CD14-positive monocyte (primary cell): ENCODE data around the gene FRG1. TPM values are rescaled to one million over a fixed set of nuclear protein-coding genes. Genes with fewer than 3 reads are reported as not detected.
"Not testable (repeated sequence)": the region's sequence is repeated elsewhere in the genome, so short reads cannot be mapped to it uniquely, and the experiment has no call there.

Experiments
- DNase-seq, 3 donors: peaks; one replicate each; pipeline ENCODE4 v3.0.0-alpha.2; 2011 to 2022
- H2AFZ ChIP-seq: 2 replicates; pipeline ENCODE4 v1.6.0; 2012; ENCODE audit warnings: mild to moderate bottlenecking, low read depth, low read length, inconsistent platforms; ENCODE audit not compliant: insufficient read depth, poor library complexity, severe bottlenecking
- H3K27ac ChIP-seq, 2 donors: 1 replicate in 1 of 2; 2 replicates in 1 of 2; pipeline ENCODE4 v1.5.1; 2012 to 2013; ENCODE audit warnings: low read length in 2 of 2, control low read depth in 1 of 2, inconsistent platforms in 1 of 2, low read depth in 1 of 2, mild to moderate bottlenecking in 1 of 2
- H3K27me3 ChIP-seq, 2 donors: one replicate each; pipeline versions ENCODE4 v1.6.0 to v1.6.1; 2011 to 2013; ENCODE audit warnings: low read length in 2 of 2; ENCODE audit not compliant: control insufficient read depth in 2 of 2, insufficient read depth in 2 of 2
- H3K36me3 ChIP-seq, 2 donors: replicated peaks in 1 of 2; 1 replicate in 1 of 2; 2 replicates in 1 of 2; pipeline versions ENCODE4 v1.5.1 to v1.6.1; 2012 to 2013; ENCODE audit warnings: low read length in 2 of 2, control low read depth in 1 of 2, inconsistent platforms in 1 of 2, mild to moderate bottlenecking in 1 of 2; ENCODE audit not compliant: insufficient read depth in 2 of 2, control insufficient read depth in 1 of 2
- H3K4me1 ChIP-seq, 2 donors: 1 replicate in 1 of 2; 2 replicates in 1 of 2; pipeline versions ENCODE4 v1.5.1 to v1.6.1; 2012 to 2013; ENCODE audit warnings: low read length in 2 of 2, control low read depth in 1 of 2, inconsistent platforms in 1 of 2, mild to moderate bottlenecking in 1 of 2, moderate library complexity in 1 of 2; ENCODE audit not compliant: insufficient read depth in 2 of 2, control insufficient read depth in 1 of 2
- H3K4me2 ChIP-seq: replicated peaks from 2 replicates; pipeline ENCODE3; 2012; ENCODE audit warnings: low read length, moderate library complexity, mild to moderate bottlenecking; ENCODE audit not compliant: poor library complexity, severe bottlenecking; ENCODE audit errors: extremely low read depth
- H3K4me3 ChIP-seq, 3 experiments: fragments of 200-600 bp in 1 of 3; sonication (generic) in 1 of 3; replicated peaks in 1 of 3; 1 replicate in 2 of 3; 2 replicates in 1 of 3; pipeline ENCODE4 v1.5.1; 2011 to 2013; ENCODE audit warnings: low read length in 3 of 3, mild to moderate bottlenecking in 3 of 3, control low read depth in 2 of 3, low read depth in 2 of 3, inconsistent platforms in 1 of 3, moderate library complexity in 1 of 3
- H3K79me2 ChIP-seq: 2 replicates; pipeline ENCODE4 v1.6.0; 2012; ENCODE audit warnings: mild to moderate bottlenecking, control low read depth, inconsistent platforms, low read length, moderate library complexity; ENCODE audit not compliant: insufficient read depth
- H3K9ac ChIP-seq: 2 replicates; pipeline ENCODE4 v1.6.0; 2017; ENCODE audit warnings: low read length, mild to moderate bottlenecking; ENCODE audit not compliant: insufficient read depth, poor library complexity, severe bottlenecking
- H3K9me3 ChIP-seq, 2 donors: replicated peaks in 1 of 2; 1 replicate in 1 of 2; 2 replicates in 1 of 2; pipeline versions ENCODE4 v1.5.1 to v1.6.1; 2012 to 2013; ENCODE audit warnings: low read length in 2 of 2, control low read depth in 1 of 2; ENCODE audit not compliant: control insufficient read depth in 1 of 2, insufficient read depth in 1 of 2
- H4K20me1 ChIP-seq: 2 replicates; pipeline ENCODE4 v1.6.0; 2012; ENCODE audit warnings: mild to moderate bottlenecking, low read length, control low read depth, moderate library complexity; ENCODE audit not compliant: insufficient read depth
- H3K27ac Mint-ChIP-seq, 7 donors: one replicate each; pipeline ENCODE4 v1.8.0; 2020; ENCODE audit warnings: mild to moderate bottlenecking in 7 of 7, mixed read lengths in 7 of 7, moderate library complexity in 6 of 7, inconsistent platforms in 2 of 7
- H3K27me3 Mint-ChIP-seq, 3 donors: one replicate each; pipeline ENCODE4 v1.8.0; 2021 to 2022; ENCODE audit warnings: low read depth in 3 of 3, mild to moderate bottlenecking in 3 of 3, mixed read lengths in 3 of 3, moderate library complexity in 3 of 3, inconsistent platforms in 1 of 3
- H3K36me3 Mint-ChIP-seq, 2 donors: one replicate each; pipeline ENCODE4 v1.8.0; 2020; ENCODE audit warnings: mixed read lengths in 2 of 2, inconsistent platforms in 1 of 2, mild to moderate bottlenecking in 1 of 2
- H3K4me1 Mint-ChIP-seq: one replicate; pipeline ENCODE4 v1.8.0; 2020; ENCODE audit warnings: mild to moderate bottlenecking, mixed read lengths
- H3K4me3 Mint-ChIP-seq, 2 donors: one replicate each; pipeline ENCODE4 v1.8.0; 2020; ENCODE audit warnings: mild to moderate bottlenecking in 2 of 2, mixed read lengths in 2 of 2, moderate library complexity in 1 of 2
- H3K9me3 Mint-ChIP-seq, 7 donors: one replicate each; pipeline ENCODE4 v1.8.0; 2020 to 2022; ENCODE audit warnings: mixed read lengths in 7 of 7, mild to moderate bottlenecking in 6 of 7, moderate library complexity in 6 of 7, inconsistent platforms in 2 of 7
- CTCF ChIP-seq: fragments of 200-600 bp; IDR thresholded peaks from one replicate; pipeline ENCODE4 v1.8.0; 2022; ENCODE audit warnings: antibody characterized with exemption, mild to moderate bottlenecking
- WGBS: methylation state at CpG from one replicate; pipeline ENCODE4 v1.1.5; 2013; ENCODE audit warnings: missing lambda C conversion rate; ENCODE audit not compliant: insufficient coverage; 5-methylcytosine and 5-hydroxymethylcytosine counted together
- intact Hi-C, 2 donors: fragments of 100-400 bp; cut with micrococcal nuclease; formaldehyde crosslinking; loops; one replicate each; pipeline versions ENCODE4 v1.15.0 to v1.15.1; 2023
- polyA plus RNA-seq, 3 donors: library from polyadenylated mRNA; depleted of rRNA in 1 of 3; unstranded in 2 of 3; stranded (reverse) in 1 of 3; fragments of 300-500 nt in 2 of 3; fragments of >200 nt in 1 of 3; fragmentation: Illumina TruSeq in 2 of 3; gene quantifications; 1 replicate in 2 of 3; 2 replicates in 1 of 3; pipeline ENCODE4 v1.2.3, GENCODE V29; 2012 to 2021

The FRG1 gene
- polyA plus RNA-seq, 3 donors, result 26.0 to 46.0 (median 45.8) TPM

GRCh38 chr4:189904420-189905027, 36.1 kb upstream of the FRG1 start:
- H3K4me1 Mint-ChIP-seq, H3K4me3 Mint-ChIP-seq, H3K27me3 ChIP-seq, intact Hi-C loops, H3K4me1 ChIP-seq, H3K9ac ChIP-seq, H2AFZ ChIP-seq, H3K27ac Mint-ChIP-seq, H3K4me2 ChIP-seq, H3K27me3 Mint-ChIP-seq, H4K20me1 ChIP-seq, H3K79me2 ChIP-seq, H3K4me3 ChIP-seq, H3K9me3 ChIP-seq, H3K36me3 Mint-ChIP-seq, H3K9me3 Mint-ChIP-seq, H3K27ac ChIP-seq, H3K36me3 ChIP-seq: not testable (repeated sequence)
- DNase-seq, result peak; percentile 17 to 46 (median 40)
- WGBS, result 42% methylated on average over 4 of the region's 6 CpGs
- peak; percentile 76 for TF ChIP-seq CTCF

GRCh38 chr4:189912170-189912569, 28.5 kb upstream of the FRG1 start:
- Histone ChIP-seq H3K4me2 (no peak overlapping the region), H3K36me3 (no peaks in the 10 kb centered on the region), H3K4me3 (no peak overlapping the region), H3K4me1 (no peaks in the 10 kb centered on the region), H3K27ac (no peak overlapping the region), H3K9me3 (peaks cover 0 to 9% of the 10 kb centered on the region in 2 donors), H3K27me3 (no peaks in the 10 kb centered on the region), H4K20me1 (no peaks in the 10 kb centered on the region), H3K9ac (no peak overlapping the region), H3K79me2 (no peaks in the 10 kb centered on the region), H2AFZ (no peak overlapping the region)
- intact Hi-C loops, result no loop called here
- WGBS, result no CpG with 5 or more reads among the region's 6 CpGs
- peak; percentile 64 for TF ChIP-seq CTCF
- DNase-seq, result no peak
- H3K9me3 Mint-ChIP-seq, result peaks cover 3 to 14% (median 10%) of the 10 kb centered on the region in 7 donors
- H3K4me3 Mint-ChIP-seq, result no peak overlapping the region
- no peaks in the 10 kb centered on the region for H3K4me1 Mint-ChIP-seq
- no peaks in the 10 kb centered on the region for H3K36me3 Mint-ChIP-seq
- no peak overlapping the region for H3K27ac Mint-ChIP-seq
- peaks cover 0 to 8% (median 0%) of the 10 kb centered on the region in 3 donors for H3K27me3 Mint-ChIP-seq
